OCI-LY7 (cell line): ENCODE data around the gene WFDC13.

Source experiments
- CTCF ChIP-seq: fragments of 200-600 bp; sonication (generic); conservative IDR thresholded peaks from 2 replicates; pipeline ENCODE4 v1.5.1; 2014; ENCODE audit warnings: mild to moderate bottlenecking, antibody characterized with exemption, low read length, moderate library complexity, mixed read lengths
- EZH2phosphoT487 ChIP-seq: fragments of 200-600 bp; sonication (generic); IDR thresholded peaks from 2 replicates; pipeline ENCODE4 v1.6.1; 2018; ENCODE audit warnings: low read depth, borderline replicate concordance, mild to moderate bottlenecking, mixed run types, antibody characterized with exemption, low read length, moderate library complexity, mixed read lengths

GRCh38 chr20:45727044-45727443, 25.2 kb downstream of the WFDC13 start:
- TF ChIP-seq CTCF (no peak), EZH2phosphoT487 (no peak)
